H1 (cell line): ENCODE results near the gene FAM181A. TPM values are rescaled to one million over a fixed set of nuclear protein-coding genes. Genes with fewer than 3 reads are reported as not detected.

Experiments used
- CTCF ChIA-PET: fragments of 300-600 bp; sonication (Branson Sonifier 250); formaldehyde crosslinking; loops from one replicate; lab custom pipeline; 2021; ENCODE audit not compliant: partially characterized antibody; lab: Charles Lee
- POLR2A ChIA-PET: fragments of 300-600 bp; sonication (Branson Sonifier 250); formaldehyde crosslinking; loops from one replicate; lab custom pipeline; 2021; ENCODE audit warnings: inconsistent platforms; ENCODE audit not compliant: partially characterized antibody; lab: Charles Lee
- DNase-seq, 2 experiments: peaks; one replicate each; pipeline versions ENCODE4 v3.0.0 to v3.0.0-alpha.2; 2010 to 2022; ENCODE audit warnings: low spot score in 2 of 2, low read depth in 1 of 2, mixed read lengths in 1 of 2
- FAIRE-seq: peaks from 2 replicates; lab custom pipeline; 2011; peaks lifted over from hg19 to GRCh38; lab: Jason Lieb, UNC
- H2AFZ ChIP-seq: 2 replicates; pipeline ENCODE4 v1.8.1; 2012; ENCODE audit warnings: low read length, inconsistent platforms
- H2AK5ac ChIP-seq: 2 replicates; pipeline ENCODE4 v1.6.1; 2013; ENCODE audit warnings: low read depth, low read length
- H2BK120ac ChIP-seq: replicated peaks from 2 replicates; pipeline ENCODE3; 2013; ENCODE audit warnings: low read depth, low read length, inconsistent platforms
- H2BK12ac ChIP-seq: 2 replicates; pipeline ENCODE4 v1.6.1; 2013; ENCODE audit warnings: low read depth, low read length
- H2BK15ac ChIP-seq: 2 replicates; pipeline ENCODE4 v1.6.1; 2013; ENCODE audit warnings: low read length
- H2BK20ac ChIP-seq: 2 replicates; pipeline ENCODE4 v1.6.1; 2013; ENCODE audit warnings: low read length
- H2BK5ac ChIP-seq: 2 replicates; pipeline ENCODE4 v1.6.1; 2013; ENCODE audit warnings: low read depth, low read length
- H3K14ac ChIP-seq: 2 replicates; pipeline ENCODE4 v1.6.1; 2013; ENCODE audit warnings: inconsistent platforms; ENCODE audit not compliant: insufficient read length
- H3K18ac ChIP-seq: 2 replicates; pipeline ENCODE4 v1.6.1; 2013; ENCODE audit warnings: low read length; ENCODE audit errors: extremely low read depth
- H3K23ac ChIP-seq: 2 replicates; pipeline ENCODE4 v1.6.1; 2013; ENCODE audit warnings: inconsistent platforms; ENCODE audit not compliant: insufficient read length
- H3K23me2 ChIP-seq: 2 replicates; pipeline ENCODE4 v1.6.1; 2013; ENCODE audit warnings: low read depth, low read length
- H3K27ac ChIP-seq: 2 replicates; pipeline ENCODE4 v1.6.1; 2011; ENCODE audit warnings: low read depth, low read length, inconsistent platforms
- H3K27me3 ChIP-seq, 4 experiments: replicated peaks in 1 of 4; 1 replicate in 1 of 4; 2 replicates in 3 of 4; pipeline versions ENCODE4 v1.6.1 to v1.8.1; 2011 to 2013; ENCODE audit warnings: low read length in 3 of 4, mild to moderate bottlenecking in 3 of 4, inconsistent platforms in 2 of 4, mixed read lengths in 2 of 4, moderate library complexity in 1 of 4; ENCODE audit not compliant: control insufficient read depth in 3 of 4, insufficient read depth in 3 of 4; ENCODE audit errors: extremely low read depth in 1 of 4
- H3K36me3 ChIP-seq, 4 experiments: 2 replicates each; pipeline versions ENCODE4 v1.6.1 to v1.8.1; 2011 to 2013; ENCODE audit warnings: mild to moderate bottlenecking in 4 of 4, low read length in 3 of 4, moderate library complexity in 2 of 4, control low read depth in 1 of 4, inconsistent platforms in 1 of 4; ENCODE audit not compliant: insufficient read depth in 4 of 4, control insufficient read depth in 2 of 4
- H3K4ac ChIP-seq: replicated peaks from 2 replicates; pipeline ENCODE3; 2013; ENCODE audit warnings: low read length, low read depth, mixed read lengths, inconsistent platforms; ENCODE audit not compliant: insufficient read length
- H3K4me1 ChIP-seq, 4 experiments: replicated peaks in 1 of 4; 1 replicate in 1 of 4; 2 replicates in 3 of 4; pipeline versions ENCODE4 v1.6.1 to v1.8.1; 2011 to 2013; ENCODE audit warnings: low read length in 3 of 4, inconsistent platforms in 2 of 4, mixed read lengths in 1 of 4; ENCODE audit not compliant: insufficient read depth in 4 of 4, control insufficient read depth in 3 of 4
- H3K4me2 ChIP-seq, 2 experiments: 2 replicates each; pipeline versions ENCODE4 v1.6.1 to v1.8.1; 2011 to 2013; ENCODE audit warnings: low read depth in 2 of 2, low read length in 2 of 2, control low read depth in 1 of 2, inconsistent platforms in 1 of 2, mild to moderate bottlenecking in 1 of 2; ENCODE audit not compliant: insufficient read depth in 1 of 2
- H3K4me3 ChIP-seq, 4 experiments: fragments of 200-600, 300-600 bp in 1 of 4; sonication (generic), shearing (Covaris generic), sonication (Bioruptor Twin) in 1 of 4; 2 replicates each; pipeline versions ENCODE4 v1.5.1 to v1.8.1; 2011 to 2016; ENCODE audit warnings: low read length in 4 of 4, low read depth in 3 of 4, control low read depth in 2 of 4, inconsistent platforms in 2 of 4, mild to moderate bottlenecking in 2 of 4, mixed read lengths in 1 of 4, moderate library complexity in 1 of 4; ENCODE audit not compliant: insufficient read depth in 2 of 4; ENCODE audit errors: extremely low read depth in 1 of 4
- H3K56ac ChIP-seq: replicated peaks from 2 replicates; pipeline ENCODE3; 2013; ENCODE audit warnings: low read depth, mild to moderate bottlenecking, mixed read lengths, low read length, inconsistent platforms; ENCODE audit not compliant: insufficient read length
- H3K79me1 ChIP-seq: 2 replicates; pipeline ENCODE4 v1.6.1; 2013; ENCODE audit warnings: low read depth, low read length, control low read depth
- H3K79me2 ChIP-seq, 2 experiments: 2 replicates each; pipeline versions ENCODE4 v1.6.1 to v1.8.1; 2012 to 2013; ENCODE audit warnings: low read length in 2 of 2, mild to moderate bottlenecking in 2 of 2, inconsistent platforms in 1 of 2; ENCODE audit not compliant: insufficient read depth in 2 of 2, control insufficient read depth in 1 of 2
- H3K9ac ChIP-seq, 4 experiments: replicated peaks in 1 of 4; 1 replicate in 1 of 4; 2 replicates in 3 of 4; pipeline versions ENCODE4 v1.6.1 to v1.8.1; 2011 to 2013; ENCODE audit warnings: low read depth in 3 of 4, low read length in 3 of 4, control low read depth in 2 of 4, mild to moderate bottlenecking in 2 of 4, moderate library complexity in 2 of 4, inconsistent platforms in 1 of 4; ENCODE audit errors: extremely low read depth in 1 of 4
- H3K9me3 ChIP-seq, 2 experiments: 2 replicates each; pipeline versions ENCODE4 v1.6.1 to v1.8.1; 2012 to 2013; ENCODE audit warnings: mild to moderate bottlenecking in 2 of 2, moderate library complexity in 2 of 2, control low read depth in 1 of 2, inconsistent platforms in 1 of 2, low read depth in 1 of 2, low read length in 1 of 2, mixed read lengths in 1 of 2; ENCODE audit not compliant: insufficient read depth in 2 of 2
- H4K20me1 ChIP-seq, 2 experiments: replicated peaks in 1 of 2; 2 replicates each; pipeline versions ENCODE3 to v1.8.1; 2011 to 2013; ENCODE audit warnings: inconsistent platforms in 2 of 2, low read length in 2 of 2, mild to moderate bottlenecking in 1 of 2; ENCODE audit not compliant: insufficient read depth in 2 of 2, control insufficient read depth in 1 of 2
- H4K5ac ChIP-seq: 2 replicates; pipeline ENCODE4 v1.6.1; 2013; ENCODE audit warnings: low read length, low read depth, mixed read lengths, inconsistent platforms; ENCODE audit not compliant: insufficient read length
- H4K8ac ChIP-seq: 2 replicates; pipeline ENCODE4 v1.8.0; 2013; ENCODE audit warnings: mild to moderate bottlenecking, moderate library complexity, low read length, inconsistent platforms; ENCODE audit not compliant: insufficient read depth; ENCODE audit errors: extremely low read depth
- H4K91ac ChIP-seq: replicated peaks from 2 replicates; pipeline ENCODE3; 2013; ENCODE audit warnings: low read length, mixed read lengths, inconsistent platforms; ENCODE audit not compliant: insufficient read length
- ATF3 ChIP-seq: IDR thresholded peaks from 2 replicates; pipeline ENCODE4 v1.6.1; 2011; ENCODE audit warnings: low read depth, mild to moderate bottlenecking, low read length; ENCODE audit not compliant: insufficient read depth
- BACH1 ChIP-seq: IDR thresholded peaks from 2 replicates; pipeline ENCODE4 v1.6.1; 2012; ENCODE audit warnings: low read length, improper control_type of control experiment
- KDM1A ChIP-seq: fragments of 200-600, 300-600 bp; sonication (generic); IDR thresholded peaks from 2 replicates; pipeline ENCODE4 v1.7.1; 2016; ENCODE audit warnings: mild to moderate bottlenecking, low read length, borderline replicate concordance
- KDM5A ChIP-seq: fragments of 200-600 bp; IDR thresholded peaks from 2 replicates; pipeline ENCODE4 v1.7.1; 2012; ENCODE audit warnings: mild to moderate bottlenecking, low read length, inconsistent platforms, mixed read lengths
- NANOG ChIP-seq: IDR thresholded peaks from 2 replicates; pipeline ENCODE4 v1.6.1; 2011; ENCODE audit warnings: low read length, low read depth, mild to moderate bottlenecking, inconsistent platforms; ENCODE audit not compliant: insufficient read depth, poor library complexity, severe bottlenecking
- POLR2A ChIP-seq, 2 experiments: IDR thresholded peaks; 1 replicate in 1 of 2; 2 replicates in 1 of 2; pipeline ENCODE4 v1.6.1; 2011; ENCODE audit warnings: low read depth in 2 of 2, low read length in 2 of 2, mild to moderate bottlenecking in 2 of 2; ENCODE audit errors: control extremely low read depth in 1 of 2
- POU5F1 ChIP-seq: IDR thresholded peaks from 2 replicates; pipeline ENCODE4 v1.6.1; 2011; ENCODE audit warnings: low read depth, mild to moderate bottlenecking, low read length, moderate library complexity
- RFX5 ChIP-seq: IDR thresholded peaks from 2 replicates; pipeline ENCODE4 v1.6.1; 2011; ENCODE audit warnings: low read depth, low read length, improper control_type of control experiment, borderline replicate concordance
- RXRA ChIP-seq: IDR thresholded peaks from 2 replicates; pipeline ENCODE4 v1.6.1; 2011; ENCODE audit warnings: low read depth, mild to moderate bottlenecking, low read length, moderate library complexity; ENCODE audit not compliant: insufficient read depth
- SIX5 ChIP-seq: IDR thresholded peaks from 2 replicates; pipeline ENCODE4 v1.6.1; 2011; ENCODE audit warnings: mild to moderate bottlenecking, low read depth, low read length
- TCF12 ChIP-seq: IDR thresholded peaks from 2 replicates; pipeline ENCODE4 v1.6.1; 2011; ENCODE audit warnings: low read depth, mild to moderate bottlenecking, low read length
- TEAD4 ChIP-seq: IDR thresholded peaks from 2 replicates; pipeline ENCODE4 v1.6.1; 2012; ENCODE audit warnings: low read depth, low read length, inconsistent platforms, mixed read lengths
- WGBS, 2 experiments: shearing (Covaris generic) in 1 of 2; methylation state at CpG; one replicate each; pipeline versions ENCODE4 v1.1.6 to v1.1.7; 2013 to 2015; ENCODE audit warnings: low lambda C conversion rate in 2 of 2, mixed read lengths in 2 of 2, inconsistent platforms in 1 of 2, low coverage in 1 of 2, missing lambda C conversion rate in 1 of 2; ENCODE audit not compliant: insufficient replicate concordance in 2 of 2, insufficient coverage in 1 of 2, insufficient read length in 1 of 2; ENCODE audit errors: extremely low coverage in 1 of 2, missing lambda C conversion rate in 1 of 2; 5-methylcytosine and 5-hydroxymethylcytosine counted together
- polyA plus RNA-seq, 7 experiments: library from polyadenylated mRNA; depleted of rRNA in 3 of 7; stranded (reverse) in 5 of 7; unstranded in 2 of 7; fragments of >200 nt in 5 of 7; fragments of 200-250 nt in 2 of 7; gene quantifications; 1 replicate in 5 of 7; 2 replicates in 1 of 7; 4 replicates in 1 of 7; pipeline versions ENCODE4 v1.2.1 to v1.2.3, GENCODE V29; 2011 to 2013; ENCODE audit warnings: missing spikeins in 2 of 7, mixed read lengths in 2 of 7
- total RNA-seq: library from RNA; stranded (reverse); fragmentation: NEBNext Ultra II Directional; extraction: Animal tissue kit (Norgen Biotek cat#: 25700); gene quantifications from 2 replicates; pipeline ENCODE4 v1.2.1, GENCODE V29; 2021

FAM181A gene
- total and polyA plus RNA-seq, 2 of the 8 experiments (the other 6 are each of a cell fraction or from before 2014, with no cell fraction given) = not detected

DNA sequence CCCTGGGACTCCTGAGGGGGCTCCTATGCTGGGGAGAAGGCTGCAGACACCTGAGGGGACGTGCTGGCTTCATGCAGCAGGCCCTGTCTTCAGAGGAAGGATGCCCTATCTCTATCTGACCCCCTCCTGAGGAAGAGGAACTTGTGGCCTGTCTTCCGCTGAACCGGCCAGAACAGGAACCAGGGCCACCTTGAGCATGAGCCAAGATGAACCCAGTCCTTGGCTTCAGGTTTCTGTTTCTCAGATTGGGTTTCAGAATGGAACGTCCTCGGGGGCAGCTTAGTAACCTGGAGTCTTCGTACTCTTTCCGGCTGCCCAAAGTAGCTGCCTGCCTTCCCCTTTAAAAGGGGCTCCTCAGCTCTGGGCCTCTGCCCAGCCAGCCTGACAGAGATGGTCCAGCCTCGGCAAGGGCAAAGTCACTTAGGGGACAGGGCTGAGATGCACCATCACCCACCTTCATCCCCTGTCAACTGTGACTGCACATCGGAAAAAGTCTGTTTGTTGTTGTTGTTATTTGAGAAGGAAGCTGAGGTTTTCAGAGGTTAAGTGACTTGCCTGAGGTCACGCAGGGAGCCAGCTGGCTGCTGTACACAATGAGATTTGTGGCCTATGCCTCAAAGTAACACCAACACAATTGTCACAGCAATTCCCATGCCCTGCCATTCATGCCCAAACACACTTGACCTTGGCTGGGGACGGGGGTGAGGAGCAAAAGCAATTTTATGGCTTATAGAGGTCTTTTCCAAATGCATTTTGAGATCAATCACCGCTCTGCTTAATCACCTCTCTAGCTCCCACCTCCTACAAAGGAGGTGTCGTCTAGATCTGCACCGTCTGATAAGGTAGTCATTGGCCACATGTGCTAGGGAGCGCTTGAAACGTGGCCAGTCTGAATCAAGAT lies 35.8 kb downstream of the FAM181A start:
- no peaks in the 10 kb centered on the region for H3K79me1 ChIP-seq
- no peak overlapping the region for H3K4ac ChIP-seq
- H4K20me1 ChIP-seq = no peaks in the 10 kb centered on the region
- CTCF ChIA-PET = interaction anchor here (0.9 to 8.0 kb wide), 4 partner anchors 16 to 39 kb away, joined by 3 to 37 read pairs (median 4); no protein-coding TSS in a partner anchor
- no peak overlapping the region for H2BK12ac ChIP-seq
- DNase-seq (no peak), FAIRE-seq (no peak)
- no peak overlapping the region for H3K18ac ChIP-seq
- H4K5ac ChIP-seq = no peak overlapping the region
- H3K14ac ChIP-seq = no peak overlapping the region
- H2BK5ac ChIP-seq = no peak overlapping the region
- no peak overlapping the region for H4K8ac ChIP-seq
- POLR2A ChIA-PET = no interaction called here
- no peak overlapping the region for H2BK120ac ChIP-seq
- WGBS, 2 experiments = 90% methylated on average over 15 of the region's 16 CpGs; no CpG with 5 or more reads in 1 of the 2 experiments
- no peak overlapping the region for H3K23ac ChIP-seq
- peaks cover 0 to 1% (median 0%) of the 10 kb centered on the region in 4 experiments; a peak in 1 of 7 replicates for H3K27me3 ChIP-seq
- H3K9me3 ChIP-seq = no peaks in the 10 kb centered on the region
- no peaks in the 10 kb centered on the region for H3K79me2 ChIP-seq
- H2BK15ac ChIP-seq = no peak overlapping the region
- peaks cover 0 to 7% (median 5%) of the 10 kb centered on the region in 4 experiments; a peak in 5 of 7 replicates for H3K4me1 ChIP-seq
- no peak overlapping the region for H4K91ac ChIP-seq
- H3K36me3 ChIP-seq = no peaks in the 10 kb centered on the region
- no peak overlapping the region for H2AFZ ChIP-seq
- H2AK5ac ChIP-seq = no peak overlapping the region
- no peak overlapping the region for H3K4me3 ChIP-seq
- no peak overlapping the region for H3K27ac ChIP-seq
- peaks cover 3% of the 10 kb centered on the region; the same call in 1 of the 2 replicates for H3K23me2 ChIP-seq
- H3K4me2 ChIP-seq = no peak overlapping the region
- H3K9ac ChIP-seq = no peak overlapping the region
- H2BK20ac ChIP-seq = no peak overlapping the region
- H3K56ac ChIP-seq = no peak overlapping the region
- TF ChIP-seq RFX5 (no peak), KDM1A (no peak), KDM5A (no peak), ATF3 (no peak), POLR2A (IDR thresholded peaks at IDR 0.05; ENCODE audit: control extremely low read depth in 1 of 2, low read depth in 2 of 2, low read length in 2 of 2) (no peak), SIX5 (no peak), NANOG (no peak), TCF12 (no peak), POU5F1 (no peak), TEAD4 (no peak), BACH1 (no peak), RXRA (no peak)
